GM23338 (cell line): ENCODE data around the gene BACH1. TPM values are rescaled to one million over a fixed set of nuclear protein-coding genes. Genes with fewer than 3 reads are reported as not detected.

Experiments
- ATAC-seq: fragments of 200-7000 bp; cut with Tn5 transposase; 3 replicates; pipeline ENCODE4 v1.9.1; 2020
- DNase-seq: peaks from one replicate; pipeline ENCODE4 v3.0.0-alpha.2; 2015; ENCODE audit warnings: low spot score
- H2AFZ ChIP-seq: fragments of 200-600 bp; sonication (generic); 2 replicates; pipeline ENCODE4 v1.8.0; 2016; ENCODE audit warnings: antibody characterized with exemption, mild to moderate bottlenecking, moderate library complexity
- H3F3A ChIP-seq: fragments of 200-600 bp; sonication (generic); replicated peaks from 2 replicates; pipeline ENCODE4 v1.8.0; 2017; ENCODE audit warnings: antibody characterized with exemption, mixed run types, low read depth
- H3K27ac ChIP-seq: fragments of 200-600 bp; sonication (generic); 2 replicates; pipeline ENCODE4 v1.6.1; 2016; ENCODE audit warnings: low read depth
- H3K27me3 ChIP-seq: fragments of 200-600 bp; sonication (generic); 2 replicates; pipeline ENCODE4 v1.8.0; 2016; ENCODE audit warnings: mild to moderate bottlenecking, mixed run types, moderate library complexity; ENCODE audit not compliant: insufficient read depth
- H3K36me3 ChIP-seq: fragments of 200-600 bp; sonication (generic); 2 replicates; pipeline ENCODE4 v1.8.0; 2016; ENCODE audit warnings: mild to moderate bottlenecking; ENCODE audit not compliant: insufficient read depth
- H3K4me1 ChIP-seq: fragments of 200-600 bp; sonication (generic); 2 replicates; pipeline ENCODE4 v1.8.0; 2016; ENCODE audit warnings: mild to moderate bottlenecking, moderate library complexity; ENCODE audit not compliant: insufficient read depth
- H3K4me2 ChIP-seq: fragments of 200-600 bp; sonication (generic); 2 replicates; pipeline ENCODE4 v1.7.1; 2017; ENCODE audit warnings: mixed run types
- H3K4me3 ChIP-seq: fragments of 200-600 bp; sonication (generic); 2 replicates; pipeline ENCODE4 v1.6.1; 2016; ENCODE audit warnings: mixed run types
- H3K79me2 ChIP-seq: fragments of 200-600 bp; sonication (generic); replicated peaks from 2 replicates; pipeline ENCODE4 v1.8.0; 2017; ENCODE audit warnings: mild to moderate bottlenecking; ENCODE audit not compliant: insufficient read depth
- H3K9me2 ChIP-seq: fragments of 200-600 bp; sonication (generic); 2 replicates; pipeline ENCODE4 v1.8.0; 2017; ENCODE audit not compliant: insufficient read depth
- H4K20me1 ChIP-seq: fragments of 200-600 bp; sonication (generic); replicated peaks from 2 replicates; pipeline ENCODE4 v1.8.0; 2017; ENCODE audit warnings: mild to moderate bottlenecking; ENCODE audit not compliant: insufficient read depth
- H3K27ac Mint-ChIP-seq: 2 replicates; pipeline ENCODE4 v1.8.0; 2020; ENCODE audit warnings: inconsistent platforms, mild to moderate bottlenecking, moderate library complexity, mixed read lengths
- H3K27me3 Mint-ChIP-seq: 3 replicates; pipeline ENCODE4 v1.8.0; 2022; ENCODE audit warnings: low read depth, mild to moderate bottlenecking, moderate library complexity, mixed read lengths, inconsistent platforms; ENCODE audit not compliant: insufficient read depth, poor library complexity
- H3K36me3 Mint-ChIP-seq: 3 replicates; pipeline ENCODE4 v1.8.0; 2021; ENCODE audit warnings: low read depth, mild to moderate bottlenecking, inconsistent platforms, moderate library complexity, mixed read lengths
- H3K4me1 Mint-ChIP-seq: 3 replicates; pipeline ENCODE4 v1.8.0; 2020; ENCODE audit warnings: mild to moderate bottlenecking, inconsistent platforms, mixed read lengths
- H3K4me3 Mint-ChIP-seq: 3 replicates; pipeline ENCODE4 v1.8.0; 2021; ENCODE audit warnings: moderate library complexity, mild to moderate bottlenecking, inconsistent platforms, mixed read lengths
- H3K9me3 Mint-ChIP-seq: 3 replicates; pipeline ENCODE4 v1.8.0; 2020; ENCODE audit warnings: moderate library complexity, mild to moderate bottlenecking, inconsistent platforms, mixed read lengths
- ETS1 ChIP-seq: IDR thresholded peaks from 2 replicates; pipeline ENCODE4 v1.6.1; 2016; ENCODE audit warnings: antibody characterized with exemption
- EZH2phosphoT487 ChIP-seq: fragments of 200-600 bp; sonication (generic); IDR thresholded peaks from one replicate; pipeline ENCODE4 v1.8.1; 2018; ENCODE audit warnings: antibody characterized with exemption; ENCODE audit not compliant: unreplicated experiment
- REST ChIP-seq: IDR thresholded peaks from one replicate; pipeline ENCODE4 v1.6.1; 2018; ENCODE audit warnings: antibody characterized with exemption; ENCODE audit not compliant: unreplicated experiment
- STAT1 ChIP-seq: IDR thresholded peaks from one replicate; pipeline ENCODE4 v1.6.1; 2016; ENCODE audit warnings: antibody characterized with exemption; ENCODE audit not compliant: unreplicated experiment
- ZNF462 ChIP-seq: fragments of 250-450 bp; sonication (Bioruptor Pico); IDR thresholded peaks from 2 replicates; pipeline ENCODE4 v1.5.0; 2020; ENCODE audit warnings: mild to moderate bottlenecking, moderate library complexity
- polyA plus RNA-seq: library from polyadenylated mRNA; unstranded; fragments of >200 nt; fragmentation: Nextera tagmentation; extraction: Ambion mirVana; gene quantifications from 2 replicates; pipeline ENCODE4 v1.2.1, GENCODE V29; 2016
- total RNA-seq: library from RNA; depleted of rRNA; stranded (reverse); fragments of >200 nt; shearing (Covaris generic); gene quantifications from 2 replicates; pipeline ENCODE4 v1.2.3, GENCODE V29; 2014

The BACH1 gene
- total and polyA plus RNA-seq, 2 experiments from 2014 or later = 18.9 to 41.2 TPM

- TF ChIP-seq ZNF462 (CRISPR knock-in tag) (no peak), EZH2phosphoT487 (no peak), REST (no peak)
Measured at GRCh38 chr21:29257701-29258100, 41.0 kb upstream of the BACH1 start (continued).

DNA sequence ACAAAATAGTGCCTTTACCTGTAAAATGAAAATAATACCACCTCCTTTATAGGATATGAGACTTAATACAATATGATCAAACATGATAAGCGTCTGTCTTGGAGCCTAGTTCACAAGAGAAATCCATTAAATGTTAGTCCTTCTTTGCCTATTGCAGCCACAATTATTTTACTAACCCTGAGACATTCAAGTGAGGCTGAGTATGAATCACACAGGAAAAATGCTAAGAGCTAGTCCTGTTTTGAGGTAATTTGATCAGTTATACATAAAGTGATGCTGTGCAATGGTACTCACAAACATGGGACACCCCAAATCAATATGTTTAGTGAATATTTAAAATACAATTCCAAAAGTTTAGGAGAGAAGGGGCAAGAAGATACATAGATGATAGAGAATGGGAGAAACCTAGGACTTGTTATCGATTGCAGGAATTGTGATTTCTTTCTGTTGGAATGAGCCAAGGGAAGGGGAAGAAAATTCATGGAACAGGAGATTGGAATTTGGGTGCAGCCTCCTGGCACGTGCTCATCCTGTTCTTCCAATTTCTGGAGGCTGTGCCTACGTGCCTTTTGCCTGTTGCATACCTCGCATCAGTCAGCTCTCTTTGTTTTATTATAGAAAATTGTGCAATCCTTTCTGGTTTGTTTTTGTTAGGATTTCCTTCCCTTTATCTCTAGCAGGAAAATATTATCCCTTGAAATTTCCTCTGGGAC, 39.9 kb upstream of the BACH1 start:
- Mint-ChIP-seq H3K4me3 (no peak overlapping the region), H3K36me3 (peaks cover 4% of the 10 kb centered on the region), H3K27me3 (no peaks in the 10 kb centered on the region), H3K27ac (no peak overlapping the region), H3K4me1 (no peaks in the 10 kb centered on the region), H3K9me3 (peaks cover 15% of the 10 kb centered on the region)
- DNase-seq (no peak), ATAC-seq (no peak)
- Histone ChIP-seq H3K27ac (no peak overlapping the region), H3K4me2 (no peak overlapping the region), H3K79me2 (no peaks in the 10 kb centered on the region), H2AFZ (no peak overlapping the region), H3K9me2 (no peaks in the 10 kb centered on the region), H3K36me3 (no peaks in the 10 kb centered on the region), H4K20me1 (no peaks in the 10 kb centered on the region), H3K27me3 (no peaks in the 10 kb centered on the region), H3K4me3 (no peak overlapping the region), H3K4me1 (no peaks in the 10 kb centered on the region), H3F3A (no peaks in the 10 kb centered on the region)
- TF ChIP-seq REST (no peak), EZH2phosphoT487 (no peak), STAT1 (no peak), ETS1 (no peak)
